SJSA1 (cell line): ENCODE data around the gene TADA2B. TPM values are rescaled to one million over a fixed set of nuclear protein-coding genes. Genes with fewer than 3 reads are reported as not detected.

Source experiments
- DNase-seq, 2 experiments: peaks; one replicate each; pipeline ENCODE4 v3.0.0-alpha.2; 2015 to 2020; ENCODE audit warnings: low spot score in 2 of 2, low read depth in 1 of 2
- H3K27ac ChIP-seq: fragments of 250-450 bp; sonication (Bioruptor Pico); 2 replicates; pipeline ENCODE4 v1.5.1; 2020; ENCODE audit warnings: mild to moderate bottlenecking, moderate library complexity
- H3K27me3 ChIP-seq: fragments of 250-450 bp; sonication (Bioruptor Pico); replicated peaks from 2 replicates; pipeline ENCODE4 v1.5.1; 2020; ENCODE audit warnings: mild to moderate bottlenecking, moderate library complexity
- H3K36me3 ChIP-seq: fragments of 250-450 bp; sonication (Bioruptor Pico); 2 replicates; pipeline ENCODE4 v1.5.1; 2020; ENCODE audit warnings: mild to moderate bottlenecking
- H3K4me1 ChIP-seq: fragments of 250-450 bp; sonication (Bioruptor Pico); replicated peaks from 2 replicates; pipeline ENCODE4 v1.6.1; 2021; ENCODE audit warnings: mild to moderate bottlenecking
- H3K4me3 ChIP-seq: fragments of 250-450 bp; sonication (Bioruptor Pico); 2 replicates; pipeline ENCODE4 v1.5.1; 2020; ENCODE audit warnings: mild to moderate bottlenecking
- H3K9me3 ChIP-seq: fragments of 250-450 bp; sonication (Bioruptor Pico); replicated peaks from 2 replicates; pipeline ENCODE4 v1.5.1; 2020; ENCODE audit warnings: mild to moderate bottlenecking
- total RNA-seq: library from RNA; depleted of rRNA; stranded (reverse); fragments of >200 nt; shearing (Covaris generic); gene quantifications from 2 replicates; pipeline ENCODE4 v1.2.3, GENCODE V29; 2014

TADA2B gene
- total RNA-seq, 1 experiment from 2014 or later: 7.7 TPM

- no peak overlapping the region for H3K27ac ChIP-seq
Observed at GRCh38 chr4:7023486-7023885, 19.7 kb upstream of the TADA2B start.

GRCh38 chr4:7023901-7024300 is 19.3 kb upstream of the TADA2B start:
- Histone ChIP-seq H3K27ac (no peak overlapping the region), H3K4me1 (peaks cover 35% of the 10 kb centered on the region), H3K4me3 (no peak overlapping the region), H3K27me3 (no peaks in the 10 kb centered on the region), H3K9me3 (no peaks in the 10 kb centered on the region), H3K36me3 (0 out of 2 replicates have a peak, but pooled peaks cover 3% of the 10 kb centered on the region)
- no peak for DNase-seq

More at GRCh38 chr4:7023486-7023885, 19.7 kb upstream of the TADA2B start:
- Histone ChIP-seq H3K4me1 (peaks cover 31% of the 10 kb centered on the region), H3K27me3 (no peaks in the 10 kb centered on the region), H3K36me3 (0 out of 2 replicates have a peak, but pooled peaks cover 3% of the 10 kb centered on the region), H3K4me3 (no peak overlapping the region), H3K9me3 (no peaks in the 10 kb centered on the region)
- DNase-seq: no peak

GRCh38 chr4:7024336-7024890 is 18.8 kb upstream of the TADA2B start:
- H3K36me3 ChIP-seq: 0 out of 2 replicates have a peak, but pooled peaks cover 3% of the 10 kb centered on the region
- no peak overlapping the region for H3K27ac ChIP-seq

DNA sequence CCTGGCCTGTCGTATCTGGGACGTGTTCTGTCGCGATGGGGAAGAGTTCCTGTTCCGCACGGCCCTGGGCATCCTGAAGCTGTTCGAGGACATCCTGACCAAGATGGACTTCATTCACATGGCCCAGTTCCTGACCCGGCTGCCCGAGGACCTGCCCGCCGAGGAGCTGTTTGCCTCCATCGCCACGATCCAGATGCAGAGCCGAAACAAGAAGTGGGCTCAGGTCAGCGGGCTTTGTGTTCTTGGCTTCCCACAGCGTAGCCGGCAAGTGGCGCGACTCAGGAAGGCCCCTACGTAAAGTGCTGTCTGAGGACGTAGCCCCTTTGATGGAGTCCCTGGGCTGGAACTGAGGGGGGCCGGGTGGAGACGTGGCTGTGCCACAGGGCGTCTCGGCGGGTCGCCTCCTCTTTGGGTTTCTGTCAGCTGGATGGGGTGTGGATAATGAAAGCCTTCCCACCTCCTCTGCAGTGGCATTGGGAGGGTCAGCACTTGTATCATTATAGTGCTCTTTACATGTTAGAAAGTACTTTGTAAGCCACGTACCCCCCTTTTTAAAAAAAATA is 18.1 kb upstream of the TADA2B start:
- Histone ChIP-seq H3K36me3 (0 out of 2 replicates have a peak, but pooled peaks cover 3% of the 10 kb centered on the region), H3K4me3 (no peak overlapping the region), H3K9me3 (no peaks in the 10 kb centered on the region), H3K27ac (no peak overlapping the region), H3K27me3 (no peaks in the 10 kb centered on the region), H3K4me1 (peaks cover 40% of the 10 kb centered on the region)
- DNase-seq: no peak

More at GRCh38 chr4:7024336-7024890, 18.8 kb upstream of the TADA2B start:
- no peak overlapping the region for H3K4me3 ChIP-seq
- peaks cover 41% of the 10 kb centered on the region for H3K4me1 ChIP-seq
- no peaks in the 10 kb centered on the region for H3K9me3 ChIP-seq
- no peaks in the 10 kb centered on the region for H3K27me3 ChIP-seq
- no peak for DNase-seq

DNA sequence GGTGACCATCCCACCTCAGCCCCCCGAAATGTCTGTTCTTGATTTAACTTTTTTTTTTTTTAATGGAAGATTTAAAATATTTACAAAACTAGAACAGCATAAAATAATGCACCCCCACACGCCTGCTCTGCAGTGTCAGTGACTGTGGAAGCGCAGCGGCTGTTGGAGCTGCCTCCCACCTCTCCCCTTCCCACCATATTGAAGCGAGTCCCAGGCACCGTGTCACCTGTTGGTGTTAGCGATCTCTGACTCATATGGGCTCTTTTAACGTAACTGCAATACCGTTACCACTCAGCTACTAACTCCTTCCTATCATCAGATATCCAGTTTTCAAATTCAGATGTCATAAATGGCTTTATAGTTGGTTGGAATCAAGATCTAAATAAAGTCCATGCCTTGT is 17.1 kb upstream of the TADA2B start:
- no peak for DNase-seq
- H3K27me3 ChIP-seq: no peaks in the 10 kb centered on the region

DNA sequence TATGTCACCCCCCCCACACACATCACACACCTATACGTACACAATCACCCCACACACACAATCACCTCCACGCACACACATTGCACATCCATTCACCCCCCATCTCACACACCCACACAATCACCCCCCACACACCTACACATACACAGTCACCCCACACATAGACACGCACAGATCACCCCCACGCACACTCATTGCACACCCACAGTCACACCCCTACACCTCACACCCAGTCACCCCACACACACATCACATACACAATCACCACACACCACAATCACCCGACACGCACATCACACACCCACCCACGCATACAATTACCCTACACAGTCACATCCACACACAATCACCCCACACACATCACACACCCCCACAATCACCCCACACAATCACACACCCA is 15.9 kb upstream of the TADA2B start:
- Histone ChIP-seq H3K4me1 (peaks cover 19% of the 10 kb centered on the region), H3K27me3 (no peaks in the 10 kb centered on the region), H3K36me3 (peaks cover 7% of the 10 kb centered on the region; the same call in 1 of the 2 replicates), H3K4me3 (no peak overlapping the region), H3K27ac (no peak overlapping the region), H3K9me3 (no peaks in the 10 kb centered on the region)
- no peak for DNase-seq

More for the DNA sequence above, 17.1 kb upstream of the TADA2B start:
- H3K4me1 ChIP-seq: peaks cover 30% of the 10 kb centered on the region
- H3K4me3 ChIP-seq: no peak overlapping the region
- no peak overlapping the region for H3K27ac ChIP-seq
- peaks cover 6% of the 10 kb centered on the region; the same call in 1 of the 2 replicates for H3K36me3 ChIP-seq
- no peaks in the 10 kb centered on the region for H3K9me3 ChIP-seq

DNA sequence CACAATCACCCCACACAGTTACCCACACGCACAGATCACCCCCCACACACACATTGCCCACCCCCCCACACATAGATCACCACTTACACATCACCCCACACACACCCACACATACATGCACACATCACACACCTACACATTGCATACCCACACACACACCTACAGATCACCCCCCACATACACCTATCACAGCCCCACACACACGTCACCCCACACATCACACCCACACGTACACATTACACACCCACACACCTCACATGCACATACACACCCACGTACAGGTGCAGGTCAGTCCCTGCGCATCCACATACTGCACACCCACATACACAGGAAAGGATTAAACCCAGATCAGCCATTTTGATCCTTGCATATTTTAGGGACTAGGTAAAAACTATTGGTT is 15.3 kb upstream of the TADA2B start:
- no peaks in the 10 kb centered on the region for H3K9me3 ChIP-seq
- H3K27ac ChIP-seq: no peak overlapping the region
- no peak overlapping the region for H3K4me3 ChIP-seq
- DNase-seq: no peak
- H3K4me1 ChIP-seq: peaks cover 12% of the 10 kb centered on the region
- no peaks in the 10 kb centered on the region for H3K27me3 ChIP-seq
- H3K36me3 ChIP-seq: peaks cover 7% of the 10 kb centered on the region; the same call in 1 of the 2 replicates

- no peaks in the 10 kb centered on the region for H3K9me3 ChIP-seq
- H3K36me3 ChIP-seq: peaks cover 7% of the 10 kb centered on the region; the same call in 1 of the 2 replicates
- H3K4me3 ChIP-seq: no peak overlapping the region
- H3K4me1 ChIP-seq: peaks cover 11% of the 10 kb centered on the region
- no peaks in the 10 kb centered on the region for H3K27me3 ChIP-seq
- H3K27ac ChIP-seq: no peak overlapping the region
- no peak for DNase-seq
Observed at GRCh38 chr4:7029212-7029611, 14.0 kb upstream of the TADA2B start.

GRCh38 chr4:7029921-7030320 is 13.3 kb upstream of the TADA2B start:
- Histone ChIP-seq H3K36me3 (peaks cover 7% of the 10 kb centered on the region; the same call in 1 of the 2 replicates), H3K4me1 (peaks cover 17% of the 10 kb centered on the region), H3K27ac (no peak overlapping the region), H3K4me3 (no peak overlapping the region), H3K9me3 (no peaks in the 10 kb centered on the region), H3K27me3 (no peaks in the 10 kb centered on the region)
- DNase-seq: no peak

DNA sequence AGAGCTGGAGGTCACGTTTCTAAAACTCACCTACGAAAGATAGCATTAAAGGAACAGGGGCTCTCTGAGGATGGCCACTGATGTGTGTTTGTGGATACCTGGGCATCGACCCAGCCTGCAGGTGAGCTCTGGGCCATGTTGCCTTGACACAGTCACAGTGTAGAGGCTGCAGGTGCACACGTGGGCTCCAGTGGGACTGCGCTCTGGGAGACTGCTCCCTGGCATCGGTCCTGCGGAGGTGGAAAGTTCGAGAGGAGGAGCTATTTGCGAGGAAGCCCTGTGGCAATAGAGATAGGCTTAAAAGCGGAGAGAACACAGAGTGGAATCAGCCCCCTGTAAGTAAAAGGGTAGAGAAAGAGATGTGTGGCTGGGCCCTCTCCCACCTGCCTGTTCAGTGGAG is 12.3 kb upstream of the TADA2B start:
- Histone ChIP-seq H3K27ac (no peak overlapping the region), H3K36me3 (peaks cover 7% of the 10 kb centered on the region; the same call in 1 of the 2 replicates), H3K9me3 (no peaks in the 10 kb centered on the region), H3K4me3 (no peak overlapping the region), H3K4me1 (peaks cover 18% of the 10 kb centered on the region), H3K27me3 (no peaks in the 10 kb centered on the region)
- DNase-seq: no peak

- Histone ChIP-seq H3K9me3 (no peaks in the 10 kb centered on the region), H3K36me3 (peaks cover 7% of the 10 kb centered on the region; the same call in 1 of the 2 replicates), H3K27ac (no peak overlapping the region), H3K4me1 (peaks cover 23% of the 10 kb centered on the region), H3K27me3 (no peaks in the 10 kb centered on the region), H3K4me3 (no peak overlapping the region)
- no peak for DNase-seq
Observed at GRCh38 chr4:7031558-7032449, 11.4 kb upstream of the TADA2B start.

DNA sequence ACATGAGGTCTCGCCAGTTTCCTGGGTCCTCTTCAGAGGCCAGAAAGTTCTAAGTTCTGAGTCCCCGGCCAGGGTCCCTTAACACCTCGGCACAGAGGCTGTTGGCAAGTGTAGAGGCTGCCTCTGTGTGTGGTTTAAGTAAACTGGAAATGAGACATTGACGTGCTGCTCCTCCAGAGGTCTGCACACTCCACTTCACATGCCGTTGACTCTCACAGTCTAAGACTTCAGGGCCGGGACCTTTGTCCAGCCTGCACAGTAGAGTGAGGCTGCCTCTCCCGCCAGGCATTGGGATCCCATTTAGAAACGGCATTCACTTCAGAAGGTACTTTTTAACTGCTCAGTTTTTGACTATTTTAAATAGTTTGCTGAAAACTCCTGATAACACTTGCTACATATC is 10.6 kb upstream of the TADA2B start:
- Histone ChIP-seq H3K36me3 (peaks cover 7% of the 10 kb centered on the region; the same call in 1 of the 2 replicates), H3K27me3 (no peaks in the 10 kb centered on the region), H3K27ac (no peak overlapping the region), H3K4me3 (no peak overlapping the region), H3K4me1 (peaks cover 23% of the 10 kb centered on the region), H3K9me3 (no peaks in the 10 kb centered on the region)
- DNase-seq: no peak

DNA sequence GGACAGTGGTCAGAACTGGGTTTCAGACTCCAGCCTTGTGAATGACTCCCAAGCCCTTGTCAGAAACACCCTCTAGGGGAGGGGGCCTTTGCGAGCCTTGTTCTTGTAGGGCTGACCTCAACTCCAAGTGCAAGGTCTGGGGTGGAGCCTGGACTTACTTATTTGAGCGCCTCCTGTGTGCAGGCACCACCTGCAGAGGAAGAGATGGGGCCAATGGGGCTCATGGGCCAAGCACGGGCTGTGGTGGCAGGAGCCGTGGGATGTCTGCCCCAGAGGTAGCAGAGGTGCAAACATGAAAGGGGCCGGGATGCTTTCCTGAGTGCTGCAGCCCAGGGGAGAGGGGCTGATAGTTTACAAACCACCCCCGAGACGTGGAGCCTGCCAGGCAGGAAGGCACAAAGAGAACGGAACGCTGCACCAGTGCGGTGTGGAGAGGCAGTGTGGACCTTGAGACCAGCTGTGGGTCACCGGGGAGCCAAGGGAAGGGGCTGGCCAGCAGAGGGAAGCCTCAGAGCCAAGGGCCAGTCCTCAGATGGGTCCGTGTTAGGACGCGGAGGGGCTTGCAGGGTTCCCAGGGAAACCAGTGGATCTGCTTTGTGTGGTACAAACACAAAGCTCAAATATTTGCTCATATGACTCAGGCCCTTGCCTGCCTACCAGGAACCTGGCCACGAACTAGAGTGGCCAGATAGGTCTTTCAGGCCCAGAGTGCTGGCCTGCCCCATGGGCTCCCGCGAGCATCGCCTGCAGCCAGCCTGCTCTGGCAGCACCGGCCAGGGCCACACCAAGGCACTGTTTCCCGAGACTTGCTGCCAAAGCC is 8.7 kb upstream of the TADA2B start:
- H3K4me3 ChIP-seq: no peak overlapping the region
- peak; percentile 9 to 44 for DNase-seq
- peaks cover 7% of the 10 kb centered on the region; the same call in 1 of the 2 replicates for H3K36me3 ChIP-seq
- H3K27ac ChIP-seq: no peak overlapping the region; the same call in 1 of the 2 replicates
- H3K4me1 ChIP-seq: peaks cover 13% of the 10 kb centered on the region
- H3K27me3 ChIP-seq: no peaks in the 10 kb centered on the region
- H3K9me3 ChIP-seq: no peaks in the 10 kb centered on the region
